IMR-90 (cell line): ENCODE data around the gene MAGEA6. TPM values are rescaled to one million over a fixed set of nuclear protein-coding genes. Genes with fewer than 3 reads are reported as not detected.

Source experiments
- ATAC-seq: fragments of 200-7000 bp; cut with Tn5 transposase; 2 replicates; pipeline ENCODE4 v1.9.1; 2020; ENCODE audit warnings: low read depth, mild to moderate bottlenecking, moderate library complexity
- BruUV-seq: library from RNA; stranded (reverse); fragments of 400-500 nt; replicated peaks from 2 replicates; lab custom pipeline; 2021; lab: Mats Ljungman, UMichigan
- CTCF ChIA-PET: fragments of 300-600 bp; formaldehyde crosslinking; extraction: SDS; loops from one replicate; lab custom pipeline; 2021; ENCODE audit warnings: antibody characterized with exemption; lab: Yijun Ruan, JAX
- POLR2A ChIA-PET: fragments of 300-600 bp; sonication (Branson Sonifier 250); formaldehyde crosslinking; loops from one replicate; lab custom pipeline; 2022; ENCODE audit warnings: antibody characterized with exemption; ENCODE audit not compliant: unreplicated experiment; lab: Charles Lee
- DNase-seq: peaks from one replicate; pipeline ENCODE4 v3.0.0; 2013
- H2AFZ ChIP-seq: replicated peaks from 2 replicates; pipeline ENCODE3; 2013; ENCODE audit warnings: low read length, mild to moderate bottlenecking; ENCODE audit not compliant: poor library complexity
- H2AK5ac ChIP-seq: 2 replicates; pipeline ENCODE4 v1.6.1; 2013; ENCODE audit warnings: low read depth, low read length, inconsistent platforms
- H2AK9ac ChIP-seq: replicated peaks from 2 replicates; pipeline ENCODE3; 2013; ENCODE audit warnings: mild to moderate bottlenecking, low read depth, low read length, moderate library complexity; ENCODE audit not compliant: poor library complexity
- H2BK120ac ChIP-seq: 2 replicates; pipeline ENCODE4 v1.6.1; 2013; ENCODE audit warnings: low read depth, low read length, inconsistent platforms
- H2BK15ac ChIP-seq: 3 replicates; pipeline ENCODE4 v1.6.1; 2013; ENCODE audit warnings: low read depth, low read length, inconsistent platforms
- H2BK20ac ChIP-seq: 2 replicates; pipeline ENCODE4 v1.6.1; 2013; ENCODE audit warnings: low read depth, mild to moderate bottlenecking, inconsistent platforms, low read length, moderate library complexity
- H2BK5ac ChIP-seq: 2 replicates; pipeline ENCODE4 v1.6.1; 2013; ENCODE audit warnings: mild to moderate bottlenecking, low read depth, low read length, inconsistent platforms; ENCODE audit not compliant: poor library complexity, severe bottlenecking
- H3K14ac ChIP-seq: replicated peaks from 2 replicates; pipeline ENCODE4 v1.6.1; 2013; ENCODE audit warnings: low read depth, low read length, inconsistent platforms
- H3K18ac ChIP-seq: 2 replicates; pipeline ENCODE4 v1.6.1; 2013; ENCODE audit warnings: low read depth, low read length, control low read depth
- H3K23ac ChIP-seq: 2 replicates; pipeline ENCODE4 v1.6.1; 2013; ENCODE audit warnings: low read depth, low read length, inconsistent platforms
- H3K27ac ChIP-seq: 2 replicates; pipeline ENCODE4 v1.5.1; 2013; ENCODE audit warnings: mild to moderate bottlenecking, control low read depth, low read length; ENCODE audit not compliant: insufficient read depth
- H3K27me3 ChIP-seq: 2 replicates; pipeline ENCODE4 v1.6.1; 2013; ENCODE audit warnings: low read length; ENCODE audit not compliant: control insufficient read depth, insufficient read depth
- H3K36me3 ChIP-seq: 2 replicates; pipeline ENCODE4 v1.6.1; 2013; ENCODE audit warnings: low read length, mixed read lengths; ENCODE audit not compliant: control insufficient read depth, insufficient read depth
- H3K4ac ChIP-seq: 2 replicates; pipeline ENCODE4 v1.6.1; 2013; ENCODE audit warnings: low read depth, low read length, inconsistent platforms
- H3K4me1 ChIP-seq: 2 replicates; pipeline ENCODE4 v1.6.1; 2013; ENCODE audit warnings: low read length, mixed read lengths; ENCODE audit not compliant: control insufficient read depth, insufficient read depth
- H3K4me2 ChIP-seq: 2 replicates; pipeline ENCODE4 v1.6.1; 2013; ENCODE audit warnings: low read depth, mild to moderate bottlenecking, control low read depth, low read length, moderate library complexity
- H3K4me3 ChIP-seq: 2 replicates; pipeline ENCODE4 v1.5.1; 2013; ENCODE audit warnings: low read depth, mild to moderate bottlenecking, control low read depth, low read length, moderate library complexity; ENCODE audit not compliant: insufficient read depth
- H3K56ac ChIP-seq: 2 replicates; pipeline ENCODE4 v1.6.1; 2013; ENCODE audit warnings: low read length, inconsistent platforms; ENCODE audit not compliant: insufficient read depth; ENCODE audit errors: extremely low read depth
- H3K79me1 ChIP-seq, 2 experiments: 2 replicates each; pipeline ENCODE4 v1.6.1; 2013; ENCODE audit warnings: low read length in 2 of 2, inconsistent platforms in 1 of 2, low read depth in 1 of 2
- H3K9ac ChIP-seq: 2 replicates; pipeline ENCODE4 v1.6.1; 2013; ENCODE audit warnings: low read depth, low read length, control low read depth
- H3K9me1 ChIP-seq: 2 replicates; pipeline ENCODE4 v1.6.1; 2013; ENCODE audit warnings: low read length, inconsistent platforms; ENCODE audit not compliant: insufficient read depth
- H3K9me3 ChIP-seq: 2 replicates; pipeline ENCODE4 v1.6.1; 2013; ENCODE audit warnings: low read length; ENCODE audit not compliant: control insufficient read depth, insufficient read depth
- H4K20me1 ChIP-seq: 2 replicates; pipeline ENCODE4 v1.6.1; 2013; ENCODE audit warnings: low read length, inconsistent platforms; ENCODE audit not compliant: insufficient read depth
- H4K5ac ChIP-seq: 2 replicates; pipeline ENCODE4 v1.6.1; 2013; ENCODE audit warnings: mild to moderate bottlenecking, low read depth, low read length, control low read depth
- H4K8ac ChIP-seq, 2 experiments: 2 replicates each; pipeline ENCODE4 v1.6.1; 2013; ENCODE audit warnings: low read depth in 2 of 2, low read length in 2 of 2, control low read depth in 1 of 2, inconsistent platforms in 1 of 2
- H4K91ac ChIP-seq: 2 replicates; pipeline ENCODE4 v1.6.1; 2013; ENCODE audit warnings: low read depth, low read length, inconsistent platforms; ENCODE audit not compliant: insufficient read depth
- CEBPB ChIP-seq: IDR thresholded peaks from 2 replicates; pipeline ENCODE4 v1.6.1; 2012; ENCODE audit warnings: low read depth, low read length, improper control_type of control experiment
- CHD1 ChIP-seq: IDR thresholded peaks from 2 replicates; pipeline ENCODE4 v1.6.1; 2012; ENCODE audit warnings: low read depth, low read length, improper control_type of control experiment
- CTCF ChIP-seq: conservative IDR thresholded peaks from 2 replicates; pipeline ENCODE4 v1.5.1; 2012; ENCODE audit warnings: mild to moderate bottlenecking, low read depth, low read length, improper control_type of control experiment
- ELK1 ChIP-seq: fragments of 150-350 bp; IDR thresholded peaks from 2 replicates; pipeline ENCODE4 v1.6.1; 2016; ENCODE audit warnings: low read depth, mild to moderate bottlenecking, low read length, moderate library complexity, borderline replicate concordance
- MAFK ChIP-seq: IDR thresholded peaks from 2 replicates; pipeline ENCODE4 v1.6.1; 2012; ENCODE audit warnings: low read depth, low read length, improper control_type of control experiment
- MAZ ChIP-seq: IDR thresholded peaks from 2 replicates; pipeline ENCODE4 v1.6.1; 2012; ENCODE audit warnings: low read depth, mild to moderate bottlenecking, low read length, improper control_type of control experiment, moderate library complexity, borderline replicate concordance
- MXI1 ChIP-seq: IDR thresholded peaks from 2 replicates; pipeline ENCODE4 v1.6.1; 2012; ENCODE audit warnings: low read depth, mild to moderate bottlenecking, low read length, moderate library complexity, borderline replicate concordance
- POLR2A ChIP-seq: IDR thresholded peaks from 2 replicates; pipeline ENCODE4 v1.6.1; 2012; ENCODE audit warnings: mild to moderate bottlenecking, low read depth, low read length
- RAD21 ChIP-seq: IDR thresholded peaks from 2 replicates; pipeline ENCODE4 v1.6.1; 2012; ENCODE audit warnings: low read length, improper control_type of control experiment
- SMC3 ChIP-seq: fragments of 150-350 bp; IDR thresholded peaks from 2 replicates; pipeline ENCODE4 v1.6.1; 2016; ENCODE audit warnings: low read depth, mild to moderate bottlenecking, antibody characterized with exemption, low read length, moderate library complexity
- WGBS, 2 experiments: methylation state at CpG; one replicate each; pipeline versions ENCODE4 v1.1.5 to v1.1.7; 2013; ENCODE audit warnings: missing lambda C conversion rate in 2 of 2; ENCODE audit not compliant: insufficient read length in 1 of 2; ENCODE audit errors: extremely low coverage in 2 of 2; 5-methylcytosine and 5-hydroxymethylcytosine counted together
- dilution Hi-C: fragments of 300-500 bp; cut with HindIII; formaldehyde crosslinking; loops from one replicate; pipeline ENCODE4 v1.14.3; 2018; ENCODE audit warnings: low sequenced_read_pairs; ENCODE audit not compliant: unreplicated experiment
- in situ Hi-C: fragments of 300-500 bp; cut with MboI; formaldehyde crosslinking; loops from 3 replicates; pipeline ENCODE4 v1.14.3; 2019; ENCODE audit warnings: low sequenced_read_pairs, inconsistent platforms, mixed read lengths
- intact Hi-C: fragments of 100-400 bp; cut with micrococcal nuclease; formaldehyde crosslinking; loops from 2 replicates; pipeline ENCODE4 v1.10.0; 2022
- polyA plus RNA-seq, 3 experiments: library from polyadenylated mRNA; depleted of rRNA; stranded (reverse); fragments of >200 nt; gene quantifications; 2 replicates each; pipeline ENCODE4 v1.2.3, GENCODE V29; 2012; ENCODE audit warnings: low replicate concordance in 1 of 3
- total RNA-seq: library from RNA; depleted of rRNA; stranded (reverse); fragments of >200 nt; gene quantifications from 2 replicates; pipeline ENCODE4 v1.2.3, GENCODE V29; 2012

The MAGEA6 gene
- total and polyA plus RNA-seq, 2 of the 4 experiments (the other 2 are of a cell fraction), result not detected

- Histone ChIP-seq H2AK9ac (no peak overlapping the region), H3K4me2 (no peak overlapping the region), H3K18ac (no peak overlapping the region), H3K14ac (no peak overlapping the region), H3K9me3 (peaks cover 2% of the 10 kb centered on the region; the same call in 1 of the 2 replicates), H3K9ac (no peak overlapping the region), H3K4me3 (no peak overlapping the region), H4K20me1 (no peaks in the 10 kb centered on the region), H4K91ac (no peak overlapping the region), H3K27me3 (no peaks in the 10 kb centered on the region), H2BK15ac (no peak overlapping the region), H2AK5ac (no peak overlapping the region), H4K8ac (no peak overlapping the region), H3K4me1 (no peaks in the 10 kb centered on the region), H2BK20ac (no peak overlapping the region), H3K4ac (no peak overlapping the region), H3K79me1 (no peaks in the 10 kb centered on the region), H4K5ac (no peak overlapping the region), H2AFZ (no peak overlapping the region), H3K56ac (no peak overlapping the region), H2BK120ac (no peak overlapping the region), H3K36me3 (no peaks in the 10 kb centered on the region), H2BK5ac (no peak overlapping the region), H3K9me1 (no peaks in the 10 kb centered on the region), H3K27ac (no peak overlapping the region), H3K23ac (no peak overlapping the region)
- POLR2A ChIA-PET, result no interaction called here
- WGBS, 2 experiments, result no CpG with 5 or more reads among the region's 5 CpGs
- in situ Hi-C loops, result no loop called here
- CTCF ChIA-PET, result no interaction called here
- intact Hi-C loops, result no loop called here
- BruUV-seq, result no TSS peak
- TF ChIP-seq POLR2A, result no peak
- TF ChIP-seq CTCF, result no peak
- no peak for TF ChIP-seq CHD1
- no peak for TF ChIP-seq RAD21
- TF ChIP-seq SMC3, result no peak
- TF ChIP-seq MAFK, result no peak
- no peak for TF ChIP-seq MAZ
- no peak for TF ChIP-seq MXI1
- no peak for TF ChIP-seq CEBPB
- no peak for TF ChIP-seq ELK1
- ATAC-seq (no peak), DNase-seq (no peak)
- dilution Hi-C loops, result no loop called here
These were observed 30.9 kb downstream of the MAGEA6 start for GRCh38 chrX:152738560-152738959.
